Osteoblast (primary cell): ENCODE measurements around the gene KRTAP5-3. TPM values are rescaled to one million over a fixed set of nuclear protein-coding genes. Genes with fewer than 3 reads are reported as not detected.

Experiments used
- DNase-seq: peaks from one replicate; pipeline ENCODE4 v3.0.0; 2011; ENCODE audit warnings: low spot score, mixed read lengths; ENCODE audit not compliant: insufficient read length; ENCODE audit errors: missing footprints
- H2AFZ ChIP-seq: 2 replicates; pipeline ENCODE4 v1.6.0; 2011; ENCODE audit warnings: mild to moderate bottlenecking, low read length
- H3K27ac ChIP-seq: 2 replicates; pipeline ENCODE4 v1.5.1; 2011; ENCODE audit warnings: mild to moderate bottlenecking, low read depth, low read length, moderate library complexity
- H3K27me3 ChIP-seq: 2 replicates; pipeline ENCODE4 v1.6.0; 2012; ENCODE audit warnings: mild to moderate bottlenecking, control low read depth, inconsistent platforms, low read length, moderate library complexity; ENCODE audit not compliant: insufficient read depth
- H3K36me3 ChIP-seq: 2 replicates; pipeline ENCODE4 v1.5.1; 2011; ENCODE audit warnings: mild to moderate bottlenecking, low read length, control low read depth, moderate library complexity; ENCODE audit not compliant: insufficient read depth
- H3K4me1 ChIP-seq: 2 replicates; pipeline ENCODE4 v1.5.1; 2011; ENCODE audit warnings: mild to moderate bottlenecking, low read length, control low read depth, moderate library complexity; ENCODE audit not compliant: insufficient read depth
- H3K4me2 ChIP-seq: 2 replicates; pipeline ENCODE4 v1.6.0; 2011; ENCODE audit warnings: mild to moderate bottlenecking, low read length; ENCODE audit not compliant: insufficient read depth
- H3K4me3 ChIP-seq: fragments of 200-600 bp; sonication (generic); 3 replicates; pipeline ENCODE4 v1.5.1; 2012; ENCODE audit warnings: mild to moderate bottlenecking, low read length, inconsistent platforms; ENCODE audit not compliant: insufficient read depth
- H3K79me2 ChIP-seq: 2 replicates; pipeline ENCODE4 v1.6.0; 2012; ENCODE audit warnings: mild to moderate bottlenecking, low read length, control low read depth, inconsistent platforms; ENCODE audit not compliant: insufficient read depth
- H3K9me3 ChIP-seq: 2 replicates; pipeline ENCODE4 v1.5.1; 2011; ENCODE audit warnings: low read depth, low read length, control low read depth
- H4K20me1 ChIP-seq: 2 replicates; pipeline ENCODE4 v1.6.0; 2012; ENCODE audit warnings: mild to moderate bottlenecking, low read length, control low read depth; ENCODE audit not compliant: insufficient read depth
- CTCF ChIP-seq: IDR thresholded peaks from 2 replicates; pipeline ENCODE4 v1.5.1; 2011; ENCODE audit warnings: mild to moderate bottlenecking, low read depth, low read length, moderate library complexity; ENCODE audit errors: extremely low read depth
- total RNA-seq: library from RNA; depleted of rRNA; stranded (reverse); fragments of >200 nt; gene quantifications from 2 replicates; pipeline ENCODE4 v1.2.3, GENCODE V29; 2012

Gene KRTAP5-3
- total RNA-seq, 1 donor = not detected

GRCh38 chr11:1639102-1639620 lies 30.9 kb upstream of the KRTAP5-3 start:
- no peaks in the 10 kb centered on the region for H3K4me1 ChIP-seq
- H3K9me3 ChIP-seq = no peaks in the 10 kb centered on the region
- no peak for TF ChIP-seq CTCF
- no peaks in the 10 kb centered on the region for H4K20me1 ChIP-seq
- no peak overlapping the region for H3K4me2 ChIP-seq
- H3K4me3 ChIP-seq = no peak overlapping the region
- peaks cover 10% of the 10 kb centered on the region for H3K27me3 ChIP-seq
- H2AFZ ChIP-seq = no peak overlapping the region
- H3K36me3 ChIP-seq = no peaks in the 10 kb centered on the region
- no peak for DNase-seq
- H3K79me2 ChIP-seq = no peaks in the 10 kb centered on the region
- H3K27ac ChIP-seq = no peak overlapping the region

GRCh38 chr11:1638344-1638743 lies 30.1 kb upstream of the KRTAP5-3 start:
- peak; percentile 71 for DNase-seq
- H3K9me3 ChIP-seq = no peaks in the 10 kb centered on the region
- H3K79me2 ChIP-seq = no peaks in the 10 kb centered on the region
- H3K4me1 ChIP-seq = no peaks in the 10 kb centered on the region
- no peaks in the 10 kb centered on the region for H4K20me1 ChIP-seq
- H3K27ac ChIP-seq = no peak overlapping the region
- no peak overlapping the region for H3K4me2 ChIP-seq
- no peaks in the 10 kb centered on the region for H3K36me3 ChIP-seq
- no peak for TF ChIP-seq CTCF
- H3K4me3 ChIP-seq = no peak overlapping the region
- no peak overlapping the region for H2AFZ ChIP-seq
- peaks cover 10% of the 10 kb centered on the region for H3K27me3 ChIP-seq

GRCh38 chr11:1637628-1638027 lies 29.4 kb upstream of the KRTAP5-3 start:
- H3K27me3 ChIP-seq = peaks cover 10% of the 10 kb centered on the region

More at GRCh38 chr11:1637628-1638027, 29.4 kb upstream of the KRTAP5-3 start:
- Histone ChIP-seq H3K4me2 (no peak overlapping the region), H4K20me1 (no peaks in the 10 kb centered on the region), H3K79me2 (no peaks in the 10 kb centered on the region), H3K4me1 (no peaks in the 10 kb centered on the region), H3K4me3 (no peak overlapping the region), H3K27ac (no peak overlapping the region), H3K36me3 (no peaks in the 10 kb centered on the region), H3K9me3 (no peaks in the 10 kb centered on the region), H2AFZ (no peak overlapping the region)
- no peak for DNase-seq
- TF ChIP-seq CTCF = no peak
